HTERT RPE-1 (cell line): Measurements from ENCODE around the gene SERP1.

Source experiments
- in situ Hi-C: fragments of 300-500 bp; cut with MboI; formaldehyde crosslinking; loops from 4 replicates; pipeline ENCODE4 v1.14.3; 2020; ENCODE audit warnings: low sequenced_read_pairs

Gene SERP1

GRCh38 chr3:150546226-150547044 lies at the start of gene SERP1, which contains the start of gene EIF2A:
Gene SERP1, minus strand, starts transcription at chr3:150546496. Its CDS starts 361 bp downstream, at chr3:150546135.
Gene EIF2A, plus strand, starts transcription at chr3:150546787. Its CDS starts 16 bp downstream, at chr3:150546803.
- in situ Hi-C loops: no loop called here

GRCh38 chr3:150594150-150594549 lies 47.9 kb upstream of the SERP1 start:
- in situ Hi-C loops: no loop called here

GRCh38 chr3:150589759-150590158 lies 43.5 kb upstream of the SERP1 start:
- in situ Hi-C loops: no loop called here

GRCh38 chr3:150588027-150588830 lies 41.9 kb upstream of the SERP1 start:
- in situ Hi-C loops: no loop called here

GRCh38 chr3:150583028-150583427 lies 36.7 kb upstream of the SERP1 start:
- in situ Hi-C loops: no loop called here

- in situ Hi-C loops: no loop called here
Measured at GRCh38 chr3:150582620-150583019, 36.3 kb upstream of the SERP1 start.

GRCh38 chr3:150581174-150581573 lies 34.9 kb upstream of the SERP1 start:
- in situ Hi-C loops: no loop called here

GRCh38 chr3:150577855-150578254 lies 31.6 kb upstream of the SERP1 start:
- in situ Hi-C loops: no loop called here

GRCh38 chr3:150567328-150567727 lies 21.0 kb upstream of the SERP1 start:
- in situ Hi-C loops: no loop called here

GRCh38 chr3:150564243-150564642 lies 17.9 kb upstream of the SERP1 start:
- in situ Hi-C loops: no loop called here

GRCh38 chr3:150557725-150558124 lies 11.4 kb upstream of the SERP1 start:
- in situ Hi-C loops: no loop called here

- in situ Hi-C loops: no loop called here
Measured at GRCh38 chr3:150556792-150557191, 10.5 kb upstream of the SERP1 start.

GRCh38 chr3:150555859-150556436 lies 9.7 kb upstream of the SERP1 start:
- in situ Hi-C loops: no loop called here

- in situ Hi-C loops: no loop called here
Measured at GRCh38 chr3:150547045-150547741, 897 bp upstream of the SERP1 start.

GRCh38 chr3:150545419-150546225 lies 674 bp downstream of the SERP1 start:
- in situ Hi-C loops: no loop called here

GRCh38 chr3:150544726-150545125 lies 1.6 kb downstream of the SERP1 start:
- in situ Hi-C loops: no loop called here

GRCh38 chr3:150544041-150544440 lies 2.3 kb downstream of the SERP1 start:
- in situ Hi-C loops: no loop called here

- in situ Hi-C loops: no loop called here
Measured at GRCh38 chr3:150543531-150543930, 2.8 kb downstream of the SERP1 start.

- in situ Hi-C loops: no loop called here
Measured at GRCh38 chr3:150543128-150543527, 3.2 kb downstream of the SERP1 start.

GRCh38 chr3:150540991-150541390 lies 5.3 kb downstream of the SERP1 start:
- in situ Hi-C loops: no loop called here
